HPDE6-E6E7 (cell line): ENCODE data around the gene SIN3A.
"Not testable (repeated sequence)": the region's sequence is repeated elsewhere in the genome, so short reads cannot be mapped to it uniquely, and the experiment has no call there.

Source experiments
- DNase-seq: peaks from one replicate; pipeline ENCODE4 v3.0.0; 2011; ENCODE audit warnings: missing footprints; ENCODE audit errors: extremely low spot score

The SIN3A gene

DNA sequence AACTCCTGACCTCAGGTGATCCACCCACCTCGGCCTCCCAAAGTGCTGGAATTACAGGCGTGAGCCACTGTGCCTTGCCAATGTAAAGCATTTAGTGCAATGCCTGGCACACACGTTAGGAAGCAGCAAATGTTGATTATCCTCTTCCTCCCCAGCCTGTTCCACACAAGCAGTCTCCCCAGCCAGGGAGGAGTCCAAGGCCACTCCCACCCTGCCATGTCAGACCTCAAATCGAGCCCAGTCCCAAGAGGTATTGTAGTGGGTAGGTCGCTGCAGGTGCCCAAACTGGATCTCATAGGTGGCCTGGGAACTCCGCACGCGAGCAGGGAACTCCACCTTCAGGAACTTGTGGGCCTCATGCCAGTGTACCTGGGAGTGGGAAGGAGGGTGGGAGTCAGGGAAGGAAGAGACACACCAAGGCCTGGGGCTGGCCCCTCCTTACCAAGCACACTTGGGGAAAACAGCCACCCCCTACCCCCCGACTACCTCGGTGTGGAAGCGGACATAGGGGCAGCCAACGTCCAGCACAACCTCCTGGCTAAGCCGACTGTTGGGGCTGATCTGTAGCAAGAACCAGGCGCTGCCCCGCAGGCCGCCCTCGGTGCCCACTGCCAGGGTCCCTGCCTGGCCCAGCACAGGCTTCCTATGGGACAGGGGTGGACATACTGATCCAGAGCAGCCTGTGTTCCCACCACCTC, 93.4 kb downstream of the SIN3A start:
- DNase-seq, result no peak

DNA sequence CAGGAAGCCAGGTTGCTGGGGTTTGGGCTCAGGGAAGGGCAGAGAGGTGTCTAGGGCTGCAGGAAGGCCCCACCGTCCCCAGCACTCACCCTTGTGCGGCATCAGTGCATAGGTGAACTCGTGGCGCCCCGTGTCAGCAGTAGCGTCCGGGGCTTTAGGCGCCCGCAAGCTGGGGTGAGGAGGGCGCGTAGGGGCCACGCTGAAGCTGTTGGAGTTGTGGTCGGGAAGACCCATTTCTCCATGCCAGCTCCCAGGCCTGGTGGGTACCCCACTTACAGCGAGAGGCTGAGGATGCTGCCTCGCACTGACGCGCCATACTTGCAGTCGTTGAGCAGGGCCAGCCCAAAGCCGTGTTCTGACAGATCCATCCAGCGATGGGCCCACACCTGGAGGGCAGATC, 95.0 kb downstream of the SIN3A start:
- no peak for DNase-seq

DNA sequence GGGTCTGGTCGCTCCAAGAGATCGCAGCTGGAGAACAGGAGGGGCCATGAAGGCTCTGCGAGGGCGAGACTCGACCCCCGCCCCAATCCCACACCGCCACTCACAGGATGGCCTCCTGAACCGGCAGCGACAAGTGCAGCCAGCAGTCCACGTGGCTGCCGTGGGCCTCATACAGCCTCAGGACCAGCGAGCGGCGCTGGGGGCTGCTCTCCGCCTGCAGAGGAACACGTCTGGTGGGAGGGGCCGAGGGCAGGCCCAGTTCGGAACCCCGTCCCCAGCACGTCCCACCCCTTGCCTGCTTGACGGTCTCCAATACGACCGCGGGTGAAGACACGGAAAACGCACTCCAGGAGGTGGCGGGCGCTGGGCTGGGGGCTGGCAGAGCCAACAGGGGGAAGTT, 95.5 kb downstream of the SIN3A start:
- DNase-seq, result no peak

DNA sequence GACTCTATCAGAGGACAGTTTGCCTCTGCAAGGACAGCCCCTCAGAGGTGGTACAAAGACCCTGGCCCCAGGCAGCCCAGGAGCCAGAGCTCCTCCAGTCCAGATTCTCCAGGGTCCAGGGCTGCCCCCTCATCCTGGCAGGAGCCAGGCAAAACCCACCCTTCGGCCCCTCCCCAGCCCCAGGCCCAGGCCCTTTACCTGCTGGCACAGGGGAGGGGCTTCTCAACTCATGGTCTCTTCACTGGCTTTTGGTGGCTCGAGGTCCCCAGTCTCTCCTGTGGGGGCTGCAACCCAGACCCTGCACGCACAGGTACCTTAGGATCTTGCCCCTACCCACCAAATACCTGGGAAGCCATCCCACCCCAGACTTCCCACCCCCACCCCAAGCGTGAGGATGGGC, 96.1 kb downstream of the SIN3A start:
- no peak for DNase-seq

DNA sequence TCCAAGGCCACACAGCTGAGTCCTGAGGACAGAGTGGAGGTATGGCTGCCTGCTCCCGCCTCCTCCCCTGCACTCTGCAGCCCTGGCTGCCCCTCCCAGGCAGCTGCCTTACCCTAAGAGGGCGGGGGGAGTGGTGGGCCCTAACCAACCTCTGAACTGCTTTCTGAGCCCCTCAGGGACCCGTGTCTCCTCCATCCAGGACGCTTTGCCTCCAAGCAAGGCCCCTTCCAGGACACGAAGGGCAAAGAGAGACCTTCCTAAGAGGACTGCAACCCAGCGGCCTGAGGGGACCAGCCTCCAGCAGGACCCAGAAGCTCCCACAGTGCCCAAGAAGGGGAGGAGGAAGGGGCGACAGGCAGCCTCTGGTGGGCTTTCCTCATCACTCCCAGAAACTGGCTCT, 97.0 kb downstream of the SIN3A start:
- no peak for DNase-seq

DNA sequence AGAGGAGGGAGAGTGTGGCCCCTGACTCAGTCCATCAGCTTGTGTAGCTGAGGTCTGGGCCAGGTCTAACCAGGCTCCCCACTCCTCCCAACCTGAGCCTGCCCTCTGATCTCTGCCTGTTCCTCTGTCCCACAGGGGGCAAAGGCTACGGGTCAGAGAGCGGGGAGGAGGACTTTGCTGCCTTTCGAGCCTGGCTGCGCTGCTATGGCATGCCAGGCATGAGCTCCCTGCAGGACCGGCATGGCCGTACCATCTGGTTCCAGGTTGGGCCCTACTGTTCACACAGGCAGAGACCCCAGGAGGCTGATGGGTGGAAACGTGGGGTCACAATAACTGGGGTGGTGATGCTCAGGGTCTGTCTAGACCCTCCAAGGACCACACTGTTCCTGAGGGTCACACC, 97.9 kb downstream of the SIN3A start:
- DNase-seq, result no peak

DNA sequence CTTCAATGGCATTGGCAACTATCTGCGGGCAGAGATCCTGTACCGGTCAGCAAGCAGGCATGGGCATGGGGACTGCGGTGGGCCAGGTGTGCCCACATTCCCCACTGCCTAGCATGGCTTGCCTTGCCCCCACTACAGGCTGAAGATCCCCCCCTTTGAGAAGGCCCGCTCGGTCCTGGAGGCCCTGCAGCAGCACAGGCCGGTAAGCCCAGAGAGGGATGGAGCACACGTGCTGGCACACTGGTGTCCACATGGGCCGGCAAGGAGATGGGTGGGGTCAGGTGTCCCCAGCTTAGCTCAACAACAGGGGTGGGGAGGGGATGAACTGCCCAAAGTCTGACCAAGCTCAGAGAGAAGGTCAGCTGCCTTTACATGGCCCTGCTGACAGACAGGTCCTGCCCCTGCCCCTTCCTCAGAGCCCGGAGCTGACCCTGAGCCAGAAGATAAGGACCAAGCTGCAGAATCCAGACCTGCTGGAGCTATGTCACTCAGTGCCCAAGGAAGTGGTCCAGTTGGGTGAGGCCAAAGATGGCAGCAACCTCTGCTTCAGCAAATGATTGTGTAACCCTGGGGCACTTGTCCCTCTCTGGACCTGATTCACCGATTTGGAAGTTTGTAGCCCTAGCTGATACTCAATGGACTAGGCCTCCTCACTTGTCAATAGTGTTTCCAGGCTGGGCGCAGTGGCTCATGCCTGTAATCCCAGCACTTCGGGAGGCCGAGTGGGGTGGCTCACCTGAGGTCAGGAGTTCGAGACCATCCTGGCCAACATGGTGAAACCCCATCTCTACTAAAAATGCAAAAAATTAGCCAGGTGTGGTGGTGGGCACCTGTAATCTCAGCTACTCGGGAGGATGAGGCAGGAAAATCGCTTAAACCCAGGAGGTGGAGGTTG, 99.1 kb downstream of the SIN3A start:
- DNase-seq, result no peak

DNA sequence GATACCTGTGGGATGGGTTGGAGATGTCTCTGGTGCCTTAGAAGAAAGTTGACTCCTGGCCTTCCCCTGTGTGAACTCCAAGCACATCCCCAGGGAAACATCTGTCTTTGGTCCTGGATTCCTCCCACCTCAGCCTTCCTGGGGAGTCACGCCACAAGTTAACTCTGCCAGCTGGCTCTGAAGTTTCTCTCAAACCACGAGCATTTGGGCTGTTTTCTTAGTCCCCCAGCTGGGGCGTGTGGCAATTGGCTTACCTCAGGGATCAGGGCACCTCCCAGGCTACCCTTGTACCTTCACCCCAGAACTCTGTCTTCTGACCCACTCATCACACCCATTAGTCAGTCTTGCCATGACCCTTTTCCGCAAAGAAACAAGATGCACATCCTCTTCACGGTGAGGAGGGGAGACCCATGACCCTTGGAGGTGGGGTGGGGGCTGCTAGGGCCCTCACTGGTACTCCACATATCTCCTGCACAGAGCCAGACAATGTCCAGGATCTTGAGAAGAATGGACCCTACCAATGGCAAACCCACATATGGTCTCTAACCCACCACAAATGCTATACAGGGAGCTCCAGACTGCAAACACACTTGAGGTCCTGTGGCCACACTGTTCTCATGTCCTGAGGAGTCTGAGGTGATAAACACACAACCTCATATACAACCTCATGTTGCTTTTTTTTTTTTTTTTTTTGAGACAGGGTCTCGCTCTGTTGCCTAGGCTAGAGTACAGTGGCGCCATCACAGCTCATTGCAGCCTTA, 100.7 kb downstream of the SIN3A start:
- no peak for DNase-seq

DNA sequence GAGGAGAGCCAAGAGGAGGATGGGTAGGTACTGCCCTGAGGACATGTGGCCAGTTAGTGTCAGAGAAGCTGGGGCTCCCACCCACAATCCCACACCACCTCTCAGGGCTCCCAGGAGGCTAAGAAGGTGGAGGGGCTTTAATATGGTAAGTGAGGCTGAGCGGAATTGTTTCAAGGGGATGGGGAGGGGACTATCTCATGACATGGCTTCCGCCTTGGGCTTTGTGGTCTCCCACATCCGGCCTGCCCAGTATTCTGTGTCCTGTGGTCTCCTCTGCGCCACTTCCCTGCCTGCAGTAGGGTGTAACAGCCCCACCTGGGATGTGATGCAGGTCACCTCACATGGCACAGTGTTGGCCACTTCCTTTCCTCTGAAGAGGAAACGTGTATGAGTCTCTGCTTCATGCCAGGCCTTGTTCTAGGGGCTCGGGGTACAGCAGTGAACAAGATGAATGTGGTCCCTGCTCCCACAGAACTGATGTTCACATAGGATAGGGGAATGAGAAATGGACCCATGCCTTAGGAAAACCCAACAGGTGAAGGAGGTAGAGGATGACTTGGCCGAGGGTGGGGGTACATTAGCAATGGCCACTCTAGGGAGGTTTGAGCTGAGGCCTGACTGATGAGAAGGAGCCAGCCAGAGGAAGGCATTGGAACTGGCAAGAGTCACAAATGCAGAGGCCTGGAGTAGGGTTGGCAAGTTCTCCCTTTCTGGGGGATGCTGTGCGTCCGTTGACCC, 101.5 kb downstream of the SIN3A start:
- no peak for DNase-seq

DNA sequence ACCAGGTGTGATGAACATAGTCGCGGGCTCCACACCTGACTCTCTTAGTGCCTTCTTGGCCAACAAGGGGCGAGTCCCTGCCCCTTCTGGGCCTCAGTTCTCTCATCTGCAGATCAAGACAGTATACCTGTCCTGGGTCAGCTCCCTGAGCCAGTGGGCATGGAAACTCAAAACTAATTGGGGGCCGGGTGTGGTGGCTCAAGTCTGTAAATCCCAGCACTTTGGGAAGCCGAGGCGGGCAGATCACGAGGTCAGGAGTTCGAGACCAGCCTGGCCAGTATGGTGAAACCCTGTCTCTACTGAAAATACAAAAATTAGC, 102.2 kb downstream of the SIN3A start:
- not testable (repeated sequence) for DNase-seq

DNA sequence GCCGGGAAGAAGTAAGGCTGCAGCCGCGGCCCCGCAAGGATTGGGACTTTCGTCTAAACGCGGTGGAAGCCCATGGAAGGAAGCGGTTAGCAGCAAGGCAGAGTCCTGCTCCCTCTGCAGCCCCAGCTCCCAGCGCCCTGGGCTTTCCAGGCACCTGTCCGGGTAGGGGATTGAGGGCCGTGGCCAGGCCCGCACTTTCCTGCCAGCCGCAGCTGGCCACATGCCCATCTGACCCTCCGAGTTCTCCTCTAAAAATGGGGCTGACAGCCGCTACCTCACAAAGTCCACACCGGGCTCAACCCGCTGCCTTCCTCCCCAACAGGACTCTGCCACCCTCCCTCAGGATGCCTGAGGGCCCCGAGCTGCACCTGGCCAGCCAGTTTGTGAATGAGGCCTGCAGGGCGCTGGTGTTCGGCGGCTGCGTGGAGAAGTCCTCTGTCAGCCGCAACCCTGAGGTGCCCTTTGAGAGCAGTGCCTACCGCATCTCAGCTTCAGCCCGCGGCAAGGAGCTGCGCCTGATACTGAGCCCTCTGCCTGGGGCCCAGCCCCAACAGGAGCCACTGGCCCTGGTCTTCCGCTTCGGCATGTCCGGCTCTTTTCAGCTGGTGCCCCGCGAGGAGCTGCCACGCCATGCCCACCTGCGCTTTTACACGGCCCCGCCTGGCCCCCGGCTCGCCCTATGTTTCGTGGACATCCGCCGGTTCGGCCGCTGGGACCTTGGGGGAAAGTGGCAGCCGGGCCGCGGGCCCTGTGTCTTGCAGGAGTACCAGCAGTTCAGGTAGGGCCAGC, 102.7 kb downstream of the SIN3A start:
- DNase-seq, result no peak

DNA sequence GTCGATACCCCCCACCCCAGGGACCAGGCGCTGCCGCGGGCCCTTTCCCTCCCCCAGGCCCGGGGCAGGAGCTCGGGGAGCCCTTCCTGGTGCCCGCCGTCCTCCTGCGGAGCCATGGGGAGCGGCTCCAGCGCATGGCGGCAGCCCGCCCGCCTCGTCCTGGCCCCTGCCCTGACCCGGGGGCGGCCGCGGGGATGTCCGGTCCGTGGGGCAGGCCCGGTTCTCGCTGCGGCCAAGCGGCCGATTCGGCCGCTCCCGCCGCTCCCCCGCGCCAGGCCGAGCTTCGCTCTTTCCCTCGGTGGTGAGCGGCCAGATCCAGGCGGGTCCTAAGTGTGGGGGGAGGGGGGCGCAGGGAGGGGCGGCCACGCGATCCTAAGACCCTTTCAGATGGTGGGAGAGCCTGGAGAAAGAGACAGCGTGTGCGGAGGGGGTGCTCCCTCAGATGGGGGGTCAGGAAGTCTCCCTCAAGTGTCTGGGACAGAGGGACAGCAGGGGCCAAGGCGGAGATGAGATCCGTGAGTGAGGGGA, 103.4 kb downstream of the SIN3A start:
- DNase-seq, result no peak

DNA sequence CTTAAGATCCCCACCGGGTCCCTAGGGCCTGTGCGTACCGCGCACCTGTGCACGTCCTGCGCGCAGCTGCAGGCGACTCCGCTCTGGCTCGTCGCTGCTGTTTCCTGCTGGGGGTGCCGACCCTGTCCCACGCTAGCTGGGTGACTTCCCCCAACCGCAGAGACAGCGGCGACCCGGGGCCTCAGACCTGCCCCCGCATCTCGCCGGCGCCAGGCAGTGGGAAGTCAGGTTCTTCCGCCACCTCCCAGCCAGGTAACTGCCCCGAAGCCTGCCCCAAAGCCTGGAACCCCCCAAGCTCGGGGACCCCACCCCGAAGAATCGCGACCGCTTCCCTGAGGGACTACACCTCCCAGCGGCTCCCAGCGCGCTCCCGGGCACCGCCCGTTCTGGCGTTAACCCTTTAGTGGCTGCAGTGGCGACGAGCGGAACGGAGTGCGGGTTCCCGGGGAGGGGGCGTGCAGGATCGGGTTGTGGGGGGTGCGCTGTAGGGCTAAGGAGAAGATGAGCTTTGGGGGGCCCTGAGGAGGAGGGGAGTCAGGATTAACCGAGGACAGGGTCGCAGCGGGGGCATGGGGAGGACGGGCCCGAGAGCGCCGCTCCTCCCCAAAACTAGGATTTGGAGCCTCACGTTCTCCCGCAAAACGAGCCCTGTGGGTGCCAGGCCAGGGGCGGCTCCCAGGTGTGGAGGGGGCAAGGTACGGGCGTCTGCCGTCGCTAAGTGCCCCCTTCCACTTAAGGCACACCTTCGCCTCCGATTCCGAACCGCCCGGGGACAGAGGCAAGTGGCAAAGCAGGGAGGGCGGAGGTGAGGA, 104.1 kb downstream of the SIN3A start:
- DNase-seq, result no peak

DNA sequence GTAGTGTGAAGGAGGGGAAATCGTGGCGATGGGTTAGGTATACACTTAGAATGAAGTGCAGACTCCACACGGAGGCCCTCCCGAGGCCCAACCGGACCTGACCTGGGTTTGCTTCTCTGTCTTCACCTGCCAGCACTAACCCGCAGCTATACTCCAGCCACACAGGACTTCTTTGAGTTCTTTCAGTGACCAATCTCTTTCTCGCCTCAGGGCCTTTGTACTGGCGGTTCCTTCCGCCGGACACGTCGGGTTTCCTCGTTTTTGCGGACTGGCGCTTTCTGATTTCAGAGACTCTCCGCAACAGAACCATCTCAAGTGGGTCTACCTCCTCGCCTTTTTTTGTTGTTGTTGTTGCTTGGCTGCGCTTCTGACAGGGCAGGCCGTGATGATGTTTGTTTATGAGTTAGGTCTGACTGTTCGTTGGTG, 104.7 kb downstream of the SIN3A start, which contains the start of gene NEIL1:
Gene NEIL1 (plus strand): TSS at position 244 of the 426 bp plus-strand sequence. CDS start 1,867 bp downstream, outside the sequence.
- DNase-seq, result no peak

DNA sequence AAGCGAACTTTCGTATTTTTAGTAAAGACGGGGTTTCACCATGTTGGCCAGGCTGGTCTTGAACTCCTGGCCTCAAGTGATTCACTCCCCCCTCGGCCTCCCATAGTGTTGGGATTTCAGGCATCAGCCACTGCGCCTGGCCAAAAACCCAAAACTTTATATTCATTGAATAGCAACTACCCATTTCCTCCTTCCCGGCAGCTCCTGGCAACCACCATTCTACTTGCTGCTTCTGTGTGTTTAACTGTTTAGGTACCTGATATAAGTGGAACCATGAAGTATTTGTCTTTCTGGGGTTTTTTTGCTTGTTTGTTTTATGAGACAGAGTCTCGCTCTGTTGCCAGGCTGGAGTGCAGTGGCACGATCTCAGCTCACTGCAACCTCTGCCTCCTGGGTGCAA, 107.5 kb downstream of the SIN3A start:
- not testable (repeated sequence) for DNase-seq

DNA sequence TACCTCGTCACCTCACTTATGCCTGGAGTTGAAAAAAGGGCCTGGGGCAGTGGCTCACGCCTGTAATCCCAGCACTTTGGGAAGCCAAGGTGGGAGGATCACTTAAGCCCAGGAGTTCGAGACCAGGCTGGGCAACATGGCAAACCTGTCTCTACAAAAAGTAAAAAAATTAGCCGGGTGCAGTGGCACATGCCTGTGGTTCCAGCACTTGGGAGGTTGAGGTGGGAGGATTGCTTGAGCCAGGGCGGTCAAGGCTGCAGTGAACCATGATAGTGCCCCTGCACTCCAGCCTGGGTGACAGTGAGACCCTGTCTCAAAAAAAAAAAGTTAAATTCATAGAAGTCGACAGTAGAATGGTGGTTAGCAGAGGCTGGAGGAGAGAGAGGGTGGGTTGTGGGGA, 109.3 kb downstream of the SIN3A start:
- DNase-seq, result no peak

DNA sequence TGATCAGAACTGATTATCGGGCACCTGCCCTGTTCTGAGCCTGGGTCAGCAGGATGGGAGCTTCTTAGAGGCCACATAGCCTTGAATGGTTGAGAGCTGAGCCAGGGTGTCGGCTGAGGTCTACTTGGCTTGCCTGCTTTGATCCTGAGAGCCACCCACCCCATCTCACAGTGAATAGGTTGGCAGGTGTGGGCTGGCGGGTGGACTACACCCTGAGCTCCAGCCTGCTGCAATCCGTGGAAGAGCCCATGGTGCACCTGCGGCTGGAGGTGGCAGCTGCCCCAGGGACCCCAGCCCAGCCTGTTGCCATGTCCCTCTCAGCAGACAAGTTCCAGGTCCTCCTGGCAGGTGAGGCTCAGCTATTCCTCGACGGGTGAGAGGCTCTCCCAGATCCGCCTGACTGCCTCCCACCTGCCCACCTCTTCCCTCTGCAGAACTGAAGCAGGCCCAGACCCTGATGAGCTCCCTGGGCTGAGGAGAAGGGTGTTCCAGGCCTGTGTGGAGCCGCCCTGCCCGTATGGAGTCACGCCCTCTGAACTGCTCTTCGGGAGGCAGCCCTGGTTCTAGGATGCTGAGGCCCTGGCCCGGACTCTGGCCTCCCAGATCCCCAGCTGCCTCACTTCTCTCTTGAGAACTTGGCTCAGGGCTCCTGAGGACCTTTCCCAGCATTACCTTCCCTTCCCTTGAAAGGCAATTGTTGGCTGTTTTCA, 111.8 kb downstream of the SIN3A start:
- no peak for DNase-seq

DNA sequence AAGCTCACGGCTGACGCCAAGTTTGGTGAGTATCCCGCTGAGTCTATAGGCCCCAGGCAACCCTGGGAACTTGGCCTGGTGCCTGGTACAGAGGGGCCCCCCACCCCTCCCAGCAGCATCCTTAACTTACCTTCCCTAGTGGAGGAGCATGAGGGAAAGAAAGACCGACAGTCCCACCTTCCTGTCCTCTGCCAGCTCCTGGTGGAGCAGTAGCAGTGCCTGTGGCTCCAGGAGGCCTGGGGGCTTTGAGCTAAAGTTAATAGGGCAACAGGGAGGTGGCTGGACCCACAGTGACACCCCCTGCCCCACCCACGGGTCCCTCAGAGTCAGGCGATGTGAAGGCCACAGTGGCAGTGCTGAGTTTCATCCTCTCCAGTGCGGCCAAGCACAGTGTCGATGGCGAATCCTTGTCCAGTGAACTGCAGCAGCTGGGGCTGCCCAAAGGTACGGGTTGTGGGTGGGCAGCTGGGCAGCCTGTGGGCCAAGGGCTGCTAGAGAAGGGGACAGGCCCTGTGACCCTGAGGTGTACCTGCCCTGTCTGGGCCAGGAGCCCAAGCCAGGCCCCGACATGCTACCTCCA, 112.7 kb downstream of the SIN3A start:
- no peak for DNase-seq
